Panc1 (cell line): ENCODE results near the gene EPC1.

ENCODE experiments used
- CTCF ChIP-seq: fragments of 450-650 bp; IDR thresholded peaks from 2 replicates; pipeline ENCODE4 v1.5.1; 2017; ENCODE audit warnings: mild to moderate bottlenecking
- POLR2AphosphoS5 ChIP-seq: IDR thresholded peaks from 2 replicates; pipeline ENCODE4 v1.6.1; 2012; ENCODE audit warnings: mild to moderate bottlenecking, low read depth, low read length, moderate library complexity
- SIN3A ChIP-seq: IDR thresholded peaks from 2 replicates; pipeline ENCODE4 v1.6.1; 2012; ENCODE audit warnings: low read depth, mild to moderate bottlenecking, low read length, moderate library complexity, borderline replicate concordance; ENCODE audit not compliant: insufficient read depth
- TCF7L2 ChIP-seq: IDR thresholded peaks from 2 replicates; pipeline ENCODE4 v1.6.1; 2011; ENCODE audit warnings: mild to moderate bottlenecking, low read depth, low read length, inconsistent platforms
- TF ChIP-seq, protein P1 (sequence below), 2 experiments: IDR thresholded peaks; 2 replicates each; pipeline ENCODE4 v1.6.1; 2011 to 2012; ENCODE audit warnings: low read depth in 2 of 2, control low read depth in 1 of 2, low read length in 1 of 2, mild to moderate bottlenecking in 1 of 2, moderate library complexity in 1 of 2; ENCODE audit not compliant: insufficient read depth in 1 of 2

GRCh38 chr10:32330214-32330613 is 16.7 kb downstream of the EPC1 start:
- TF ChIP-seq CTCF (no peak), TCF7L2 (no peak), POLR2AphosphoS5 (no peak), SIN3A (no peak)
- TF ChIP-seq, protein P1, sequence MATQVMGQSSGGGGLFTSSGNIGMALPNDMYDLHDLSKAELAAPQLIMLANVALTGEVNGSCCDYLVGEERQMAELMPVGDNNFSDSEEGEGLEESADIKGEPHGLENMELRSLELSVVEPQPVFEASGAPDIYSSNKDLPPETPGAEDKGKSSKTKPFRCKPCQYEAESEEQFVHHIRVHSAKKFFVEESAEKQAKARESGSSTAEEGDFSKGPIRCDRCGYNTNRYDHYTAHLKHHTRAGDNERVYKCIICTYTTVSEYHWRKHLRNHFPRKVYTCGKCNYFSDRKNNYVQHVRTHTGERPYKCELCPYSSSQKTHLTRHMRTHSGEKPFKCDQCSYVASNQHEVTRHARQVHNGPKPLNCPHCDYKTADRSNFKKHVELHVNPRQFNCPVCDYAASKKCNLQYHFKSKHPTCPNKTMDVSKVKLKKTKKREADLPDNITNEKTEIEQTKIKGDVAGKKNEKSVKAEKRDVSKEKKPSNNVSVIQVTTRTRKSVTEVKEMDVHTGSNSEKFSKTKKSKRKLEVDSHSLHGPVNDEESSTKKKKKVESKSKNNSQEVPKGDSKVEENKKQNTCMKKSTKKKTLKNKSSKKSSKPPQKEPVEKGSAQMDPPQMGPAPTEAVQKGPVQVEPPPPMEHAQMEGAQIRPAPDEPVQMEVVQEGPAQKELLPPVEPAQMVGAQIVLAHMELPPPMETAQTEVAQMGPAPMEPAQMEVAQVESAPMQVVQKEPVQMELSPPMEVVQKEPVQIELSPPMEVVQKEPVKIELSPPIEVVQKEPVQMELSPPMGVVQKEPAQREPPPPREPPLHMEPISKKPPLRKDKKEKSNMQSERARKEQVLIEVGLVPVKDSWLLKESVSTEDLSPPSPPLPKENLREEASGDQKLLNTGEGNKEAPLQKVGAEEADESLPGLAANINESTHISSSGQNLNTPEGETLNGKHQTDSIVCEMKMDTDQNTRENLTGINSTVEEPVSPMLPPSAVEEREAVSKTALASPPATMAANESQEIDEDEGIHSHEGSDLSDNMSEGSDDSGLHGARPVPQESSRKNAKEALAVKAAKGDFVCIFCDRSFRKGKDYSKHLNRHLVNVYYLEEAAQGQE (IDR thresholded peaks at IDR 0.05; ENCODE audit: insufficient read depth in 1 of 2, low read depth in 2 of 2, low read length in 1 of 2) = no peak
